HepG2 (cell line): ENCODE results near the gene PTPMT1. TPM values are rescaled to one million over a fixed set of nuclear protein-coding genes. Genes with fewer than 3 reads are reported as not detected.
A peak's percentile ranks its signal among the peaks of the same experiment; 100 is the strongest.

ENCODE experiments used
- ATAC-seq: fragments of 200-7000 bp; cut with Tn5 transposase; 3 replicates; pipeline ENCODE4 v1.9.1; 2020; ENCODE audit warnings: mild to moderate bottlenecking, moderate library complexity
- BruUV-seq: library from RNA; stranded (reverse); fragments of 400-500 nt; replicated peaks from 2 replicates; lab custom pipeline; 2021; lab: Mats Ljungman, UMichigan
- CTCF ChIA-PET: fragments of 300-600 bp; formaldehyde crosslinking; extraction: SDS; loops from one replicate; lab custom pipeline; 2021; ENCODE audit warnings: low total read pairs, inconsistent platforms, low intra/inter-chr PET ratio; lab: Yijun Ruan, JAX
- POLR2A ChIA-PET: fragments of 350-600 bp; sonication (Branson Sonifier 250); formaldehyde crosslinking; loops from one replicate; lab custom pipeline; 2020; ENCODE audit warnings: antibody characterized with exemption, inconsistent platforms; lab: Yijun Ruan, JAX
- DNase-seq: peaks from one replicate; pipeline ENCODE4 v3.0.0-alpha.2; 2015; ENCODE audit warnings: low spot score
- FAIRE-seq: peaks from 3 replicates; lab custom pipeline; 2011; peaks lifted over from hg19 to GRCh38; lab: Jason Lieb, UNC
- H2AFZ ChIP-seq: one replicate; pipeline ENCODE4 v1.6.1; 2011; ENCODE audit warnings: low read length, inconsistent platforms
- H3K27ac ChIP-seq: fragments of 300-600 bp; 3 replicates; pipeline ENCODE4 v1.8.0; 2011; ENCODE audit warnings: mixed run types, mild to moderate bottlenecking, mixed read lengths, low read length, inconsistent platforms; ENCODE audit not compliant: insufficient read depth; ENCODE audit errors: extremely low read length
- H3K27me3 ChIP-seq, 2 experiments: fragments of 200-600 bp in 1 of 2; 2 replicates in 1 of 2; 3 replicates in 1 of 2; pipeline versions ENCODE4 v1.6.0 to v1.8.0; 2011; ENCODE audit warnings: low read length in 2 of 2, mild to moderate bottlenecking in 2 of 2, moderate library complexity in 2 of 2, inconsistent platforms in 1 of 2; ENCODE audit not compliant: insufficient read depth in 2 of 2, control insufficient read depth in 1 of 2
- H3K36me3 ChIP-seq, 2 experiments: fragments of 200-600 bp in 1 of 2; replicated peaks in 1 of 2; 2 replicates in 1 of 2; 3 replicates in 1 of 2; pipeline versions ENCODE4 v1.5.1 to v1.8.0; 2011; ENCODE audit warnings: low read length in 2 of 2, inconsistent platforms in 1 of 2; ENCODE audit not compliant: insufficient read depth in 2 of 2, control insufficient read depth in 1 of 2
- H3K4me1 ChIP-seq: 2 replicates; pipeline ENCODE4 v1.5.1; 2012; ENCODE audit warnings: low read length, inconsistent platforms; ENCODE audit not compliant: insufficient read depth
- H3K4me2 ChIP-seq: 2 replicates; pipeline ENCODE4 v1.6.0; 2011; ENCODE audit warnings: low read depth, low read length, inconsistent platforms
- H3K4me3 ChIP-seq, 3 experiments: fragments of 200-600 bp in 1 of 3; sonication (generic), shearing (Covaris generic) in 1 of 3; replicated peaks in 1 of 3; 2 replicates each; pipeline ENCODE4 v1.5.1; 2011 to 2016; ENCODE audit warnings: low read length in 3 of 3, inconsistent platforms in 2 of 3, low read depth in 2 of 3, mild to moderate bottlenecking in 2 of 3, control low read depth in 1 of 3, mixed read lengths in 1 of 3; ENCODE audit not compliant: insufficient read depth in 1 of 3
- H3K79me2 ChIP-seq: one replicate; pipeline ENCODE4 v1.6.1; 2011; ENCODE audit warnings: low read length, inconsistent platforms; ENCODE audit not compliant: insufficient read depth
- H3K9ac ChIP-seq: 2 replicates; pipeline ENCODE4 v1.6.0; 2011; ENCODE audit warnings: mild to moderate bottlenecking, low read depth, low read length, inconsistent platforms; ENCODE audit not compliant: insufficient read depth
- H3K9me3 ChIP-seq: 2 replicates; pipeline ENCODE4 v1.5.1; 2012; ENCODE audit warnings: mild to moderate bottlenecking, low read length
- H4K20me1 ChIP-seq: 2 replicates; pipeline ENCODE4 v1.6.0; 2011; ENCODE audit warnings: inconsistent platforms, mild to moderate bottlenecking, low read length, moderate library complexity; ENCODE audit not compliant: insufficient read depth
- XRCC5 ChIP-seq: fragments of 200-400 bp; formaldehyde crosslinking; optimal IDR thresholded peaks from 2 replicates; pipeline ENCODE3; 2017; ENCODE audit warnings: mild to moderate bottlenecking, low read length
- ZBTB7A ChIP-seq: sonication (generic); formaldehyde crosslinking; IDR thresholded peaks from 2 replicates; pipeline ENCODE4 v1.8.0; 2022; ENCODE audit warnings: mild to moderate bottlenecking, missing genetic modification reagents
- ZNF687 ChIP-seq: sonication (generic); formaldehyde crosslinking; IDR thresholded peaks from 2 replicates; pipeline ENCODE4 v1.5.1; 2020; ENCODE audit warnings: mild to moderate bottlenecking, missing genetic modification reagents, moderate library complexity
- ZNF768 ChIP-seq: sonication (generic); formaldehyde crosslinking; IDR thresholded peaks from 2 replicates; pipeline ENCODE4 v1.4.0; 2020; ENCODE audit warnings: missing genetic modification reagents
- ZNF772 ChIP-seq: sonication (generic); formaldehyde crosslinking; IDR thresholded peaks from 2 replicates; pipeline ENCODE4 v1.5.0; 2020; ENCODE audit warnings: mild to moderate bottlenecking, missing genetic modification reagents
- WGBS: methylation state at CpG from one replicate; pipeline ENCODE4 v1.1.6; 2017; ENCODE audit warnings: low lambda C conversion rate; 5-methylcytosine and 5-hydroxymethylcytosine counted together
- in situ Hi-C: cut with HindIII; loops from 2 replicates; pipeline ENCODE4 v1.10.0; 2017; ENCODE audit warnings: low pct_unique_long_range_greater_than_20kb; ENCODE audit not compliant: extremely low pct_ligation_motif_present
- intact Hi-C: fragments of 100-400 bp; cut with micrococcal nuclease; formaldehyde crosslinking; loops from one replicate; pipeline ENCODE4 v1.10.0; 2022; ENCODE audit not compliant: unreplicated experiment
- polyA plus RNA-seq, 8 experiments: library from polyadenylated mRNA; depleted of rRNA in 3 of 8; stranded (reverse) in 7 of 8; unstranded in 1 of 8; fragments of >200 nt; fragmentation: Illumina TruSeq in 4 of 8; extraction: Trizol in 4 of 8; gene quantifications; 2 replicates each; pipeline versions ENCODE4 v1.2.1 to v1.2.3, GENCODE V29; 2011 to 2016; ENCODE audit warnings: low read depth in 4 of 8, missing spikeins in 1 of 8, mixed read lengths in 1 of 8; ENCODE audit not compliant: insufficient read depth in 1 of 8
- total RNA-seq, 5 experiments: library from RNA; depleted of rRNA; stranded (reverse); fragments of >200 nt; fragmentation: Illumina TruSeq; extraction: Trizol; gene quantifications; 2 replicates each; pipeline ENCODE4 v1.2.3, GENCODE V29; 2016; ENCODE audit warnings: low read depth in 1 of 5

The PTPMT1 gene
- total and polyA plus RNA-seq, 2 of the 13 experiments (the other 11 are each of a cell fraction or from before 2014, with no cell fraction given) = 55.6 to 129 TPM

GRCh38 chr11:47524291-47524874, 41.0 kb upstream of the PTPMT1 start:
- Histone ChIP-seq H3K36me3 (0 out of 5 replicates have a peak, but pooled peaks cover 2 to 7% of the 10 kb centered on the region in 2 experiments), H3K4me2 (peak overlapping the region; percentile 58), H3K27ac (peak overlapping the region; percentile 3), H4K20me1 (peaks cover 72% of the 10 kb centered on the region), H3K9me3 (no peaks in the 10 kb centered on the region), H3K4me1 (peaks cover 56% of the 10 kb centered on the region), H3K27me3 (no peaks in the 10 kb centered on the region), H3K4me3 (no peak overlapping the region), H2AFZ (no peak overlapping the region), H3K79me2 (peaks cover 93% of the 10 kb centered on the region), H3K9ac (peak overlapping the region; percentile 7; the same call in 1 of the 2 replicates)
- intact Hi-C loops = no loop called here
- DNase-seq = no peak
- BruUV-seq = no TSS peak
- in situ Hi-C loops = no loop called here
- POLR2A ChIA-PET = no interaction called here
- 61% methylated on average over 9 of the region's 9 CpGs for WGBS
- TF ChIP-seq ZNF772 (CRISPR knock-in tag) (no peak), XRCC5 (peak; percentile 40), ZNF768 (CRISPR knock-in tag) (peak; percentile 60), ZBTB7A (CRISPR knock-in tag) (no peak), ZNF687 (peak; percentile 24; the same call in 1 of the 2 replicates)
- peak; percentile 63 for ATAC-seq
- CTCF ChIA-PET = no interaction called here
- no peak for FAIRE-seq
